Measurements from ENCODE around the gene IFNA17.
"Not testable (repeated sequence)": the region's sequence is repeated elsewhere in the genome, so short reads cannot be mapped to it uniquely, and the experiment has no call there.

Gene IFNA17

DNA sequence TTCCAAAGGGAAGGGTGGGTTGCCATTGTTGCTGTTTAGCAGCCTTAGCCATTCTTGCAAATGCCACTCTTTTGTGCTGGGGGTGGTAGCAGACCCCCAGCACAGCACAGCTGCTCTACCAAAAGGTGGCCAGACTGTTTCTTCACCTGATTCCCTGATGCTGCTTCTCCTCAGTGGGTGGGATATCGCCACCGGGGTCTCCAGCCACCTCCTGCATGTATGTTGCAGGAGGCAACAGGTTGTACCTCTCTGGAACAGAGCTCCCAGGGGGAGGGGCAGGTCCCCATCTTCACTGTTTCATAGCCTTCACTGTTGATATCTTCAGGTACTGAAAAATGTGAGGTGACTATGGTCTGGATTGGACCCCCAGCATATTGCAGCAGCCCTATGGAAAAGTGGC is 17.2 kb downstream of the IFNA17 start:
- not testable (repeated sequence) for DNase-seq (ENCODE audit: low spot score)

DNA sequence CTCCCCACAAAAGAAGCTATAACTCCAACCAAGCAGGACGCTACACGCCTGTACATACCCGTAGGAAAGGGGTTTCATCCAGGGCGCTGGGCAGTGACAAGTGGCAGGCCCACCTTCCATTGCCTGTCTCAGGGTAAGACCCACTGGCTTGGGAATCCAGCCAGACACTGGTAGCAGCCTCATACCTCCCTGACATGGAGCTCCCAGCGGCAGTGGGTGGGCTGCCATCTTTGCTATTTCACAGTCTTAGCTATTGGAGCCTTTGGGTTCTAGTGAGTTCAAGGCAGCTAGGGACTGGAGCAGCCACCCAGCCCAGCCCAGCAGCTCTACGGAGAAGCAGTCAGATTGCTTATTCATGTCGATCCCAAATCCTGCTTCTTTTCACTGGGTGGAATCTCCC is 17.7 kb downstream of the IFNA17 start:
- no peak for DNase-seq (ENCODE audit: low spot score)

DNA sequence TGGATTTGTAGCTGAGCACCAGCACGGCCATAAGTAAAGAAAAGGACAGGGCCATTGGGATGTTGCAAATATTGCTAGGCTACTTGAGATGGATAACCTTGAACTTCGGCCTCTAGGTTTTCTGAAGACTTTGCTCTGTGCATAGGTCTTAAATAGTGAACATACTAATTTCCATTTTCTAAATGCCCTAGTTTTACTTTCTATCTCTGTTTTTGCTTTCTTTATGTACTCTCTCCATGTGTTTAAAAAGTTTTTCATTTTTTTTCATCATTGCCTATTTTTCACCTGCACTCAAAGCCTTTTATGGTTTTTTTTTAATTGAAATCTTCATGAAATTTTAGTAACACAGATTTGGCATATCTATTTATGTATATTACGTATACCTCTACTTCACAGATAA is 21.0 kb downstream of the IFNA17 start, which contains the start of gene IFNA10:
TSS of gene IFNA10 (minus strand) at position 101 of the 400 bp plus-strand sequence. CDS start at position 55, 46 bp downstream.
- DNase-seq (ENCODE audit: low spot score), result not testable (repeated sequence)

DNA sequence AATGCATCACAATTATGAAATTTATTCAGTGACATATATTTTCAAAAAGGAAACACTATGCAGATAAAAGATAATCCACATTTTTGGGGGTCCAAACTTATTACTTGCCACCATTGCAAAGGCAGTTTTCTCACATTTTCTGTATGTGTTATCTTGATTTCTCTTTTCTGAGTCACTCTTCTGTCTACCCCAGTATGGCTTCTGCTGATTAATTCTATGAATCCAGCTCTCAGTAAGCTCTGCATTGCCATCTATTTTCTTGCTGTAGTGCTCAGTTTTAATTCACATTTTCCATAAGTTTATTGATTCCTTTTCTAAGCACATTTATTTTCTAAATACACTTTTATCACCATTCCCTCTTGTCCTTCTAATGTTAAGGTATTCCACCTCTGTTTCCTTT is 22.8 kb downstream of the IFNA17 start:
- no peak for DNase-seq (ENCODE audit: low spot score)

DNA sequence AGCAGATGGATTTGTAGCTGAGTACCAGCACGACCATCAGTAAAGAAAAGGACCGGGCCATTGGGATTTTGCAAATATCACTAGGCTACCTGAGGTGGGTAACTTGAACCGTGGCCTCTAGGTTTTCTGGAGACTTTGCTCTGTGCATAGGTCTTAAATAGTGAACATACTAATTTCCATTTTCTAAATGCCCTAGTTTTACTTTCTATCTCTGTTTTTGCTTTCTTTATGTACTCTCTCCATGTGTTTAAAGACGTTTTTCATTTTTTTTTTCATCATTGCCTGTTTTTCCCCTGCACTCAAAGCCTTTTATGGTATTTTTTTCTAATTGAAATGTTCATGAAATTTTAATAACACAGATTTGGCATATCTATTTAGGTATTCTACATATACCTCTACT is 25.9 kb downstream of the IFNA17 start, which contains the start of gene IFNA7:
TSS of gene IFNA7 (minus strand) at position 101 of the 400 bp plus-strand sequence. CDS start at position 61, 40 bp downstream.
- DNase-seq (ENCODE audit: low spot score), result not testable (repeated sequence)

DNA sequence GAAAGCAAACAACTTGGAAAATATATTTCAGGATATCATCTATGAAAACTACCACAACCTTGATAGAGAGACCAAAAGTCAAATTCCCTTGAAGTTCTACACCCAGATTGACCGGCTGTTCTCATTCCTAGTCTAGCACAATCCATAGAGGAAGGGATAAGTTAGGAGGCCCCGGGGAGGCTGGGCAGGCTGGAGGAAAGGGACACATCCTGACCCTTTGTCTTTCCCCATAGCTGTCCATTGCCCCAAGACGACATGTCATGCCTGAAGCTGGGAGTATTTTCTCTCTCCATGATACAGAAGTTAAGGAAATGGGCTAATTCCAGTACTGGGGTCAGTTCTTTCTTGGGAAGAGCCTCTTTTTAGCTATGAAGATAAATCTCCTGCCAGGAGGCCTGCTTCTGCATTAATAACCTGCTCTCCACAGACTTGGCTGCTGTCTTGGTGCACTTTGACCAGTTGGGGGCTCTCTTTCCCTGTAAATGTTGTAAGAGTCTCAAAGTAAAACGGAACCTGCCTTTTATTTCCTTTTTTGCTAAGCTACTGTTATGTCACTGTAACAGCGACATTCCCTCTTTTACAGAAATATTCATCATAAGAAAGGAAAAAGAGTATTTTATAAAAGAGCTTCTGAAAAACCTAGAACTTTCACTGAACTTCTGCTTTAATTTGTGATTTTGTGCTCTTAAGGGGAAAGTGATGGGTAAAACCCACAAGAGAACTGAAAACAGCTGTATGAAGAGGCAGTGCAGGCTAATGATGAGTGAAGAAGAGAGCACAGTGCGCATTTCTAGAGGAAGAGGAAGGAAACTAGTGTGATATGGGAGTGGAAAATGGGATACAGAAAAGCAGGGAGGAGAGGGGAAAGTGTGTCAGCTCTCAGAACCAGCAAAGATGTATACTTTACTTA is 32.9 kb downstream of the IFNA17 start:
- DNase-seq (ENCODE audit: low spot score), result not testable (repeated sequence)

DNA sequence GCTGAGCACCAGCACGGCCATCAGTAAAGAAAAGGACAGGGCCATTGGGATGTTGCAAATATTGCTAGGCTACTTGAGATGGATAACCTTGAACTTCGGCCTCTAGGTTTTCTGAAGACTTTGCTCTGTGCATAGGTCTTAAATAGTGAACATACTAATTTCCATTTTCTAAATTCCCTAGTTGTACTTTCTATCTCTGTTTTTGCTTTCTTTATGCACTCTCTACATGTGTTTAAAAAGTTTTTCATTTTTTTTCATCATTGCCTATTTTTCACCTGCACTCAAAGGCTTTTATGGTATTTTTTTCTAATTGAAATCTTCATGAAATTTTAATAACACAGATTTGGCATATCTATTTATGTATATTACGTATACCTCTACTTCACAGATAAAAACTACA is 40.5 kb downstream of the IFNA17 start, which contains the start of gene IFNA4:
TSS of gene IFNA4 (minus strand) at position 101 of the 400 bp plus-strand sequence. CDS start at position 45, 56 bp downstream.
- DNase-seq (ENCODE audit: low spot score), result not testable (repeated sequence)

DNA sequence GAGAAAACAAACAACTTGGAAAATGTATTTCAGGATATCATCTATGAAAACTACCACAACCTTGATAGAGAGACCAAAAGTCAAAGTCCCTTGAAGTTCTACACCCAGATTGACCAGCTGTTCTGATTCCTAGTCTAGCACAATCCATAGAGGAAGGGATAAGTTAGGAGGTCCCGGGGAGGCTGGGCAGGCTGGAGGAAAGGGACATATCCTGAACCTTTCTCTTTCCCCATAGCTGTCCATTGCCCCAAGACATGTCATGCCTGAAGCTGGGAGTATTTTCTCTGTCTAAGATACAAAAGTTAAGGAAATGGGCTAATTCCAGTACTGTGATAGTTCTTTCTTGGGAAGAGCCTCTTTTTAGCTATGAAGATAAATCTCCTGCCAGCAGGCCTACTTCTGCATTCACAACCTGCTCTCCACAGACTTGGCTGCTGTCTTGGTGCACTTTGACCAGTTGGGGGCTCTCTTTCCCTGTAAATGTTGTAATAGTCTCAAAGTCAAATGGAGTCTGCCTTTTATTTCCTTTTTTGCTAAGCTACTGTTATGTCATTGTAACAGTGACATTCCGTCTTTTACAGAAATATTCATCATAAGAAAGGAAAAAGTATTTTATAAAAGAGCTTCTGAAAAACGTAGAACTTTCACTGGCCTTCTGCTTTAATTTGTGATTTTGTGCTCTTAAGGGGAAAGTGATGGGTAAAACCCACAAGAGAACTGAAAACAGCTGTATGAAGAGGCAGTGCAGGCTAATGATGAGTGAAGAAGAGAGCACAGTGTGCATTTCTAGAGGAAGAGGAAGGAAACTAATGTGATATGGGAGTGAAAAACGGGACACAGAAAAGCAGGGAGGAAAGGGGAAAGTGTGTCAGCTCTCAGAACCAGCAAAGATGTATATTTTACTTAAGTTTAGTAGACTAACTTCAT is 44.9 kb downstream of the IFNA17 start:
- DNase-seq (ENCODE audit: low spot score), result not testable (repeated sequence)
